Sigmoid colon (tissue), 7 donors: ENCODE data around the gene LCP2. TPM values are rescaled to one million over a fixed set of nuclear protein-coding genes. Genes with fewer than 3 reads are reported as not detected.

ENCODE experiments used
- DNase-seq: peaks from one replicate; pipeline ENCODE4 v3.0.0-alpha.2; 2019
- H3K27ac ChIP-seq, 4 donors: fragments of 200-600 bp; sonication (generic); one replicate each; pipeline ENCODE4 v1.5.1; 2016 to 2019; ENCODE audit warnings: mild to moderate bottlenecking in 1 of 4
- H3K27me3 ChIP-seq, 3 donors: fragments of 200-600 bp; sonication (generic); one replicate each; pipeline ENCODE4 v1.5.1; 2019; ENCODE audit warnings: mild to moderate bottlenecking in 1 of 3
- H3K36me3 ChIP-seq, 4 donors: fragments of 200-600 bp; sonication (generic); one replicate each; pipeline ENCODE4 v1.5.1; 2016 to 2019
- H3K4me1 ChIP-seq, 4 donors: fragments of 200-600 bp; sonication (generic); one replicate each; pipeline ENCODE4 v1.5.1; 2017 to 2019
- H3K4me3 ChIP-seq, 4 donors: fragments of 200-600 bp; sonication (generic); one replicate each; pipeline ENCODE4 v1.5.1; 2017 to 2019; ENCODE audit warnings: mild to moderate bottlenecking in 2 of 4, moderate library complexity in 1 of 4
- H3K9me3 ChIP-seq, 4 donors: fragments of 200-600 bp in 3 of 4; sonication (generic) in 3 of 4; one replicate each; pipeline versions ENCODE4 v1.5.1 to v1.6.1; 2013 to 2019
- EP300 ChIP-seq, 4 donors: sonication (generic); formaldehyde crosslinking; IDR thresholded peaks; one replicate each; pipeline ENCODE4 v1.6.1; 2017; ENCODE audit warnings: antibody characterized with exemption in 4 of 4
- POLR2A ChIP-seq, 2 donors: fragments of 450-650 bp; IDR thresholded peaks; one replicate each; pipeline ENCODE4 v1.6.1; 2016; ENCODE audit warnings: antibody characterized with exemption in 2 of 2, mild to moderate bottlenecking in 2 of 2, moderate library complexity in 2 of 2
- POLR2AphosphoS5 ChIP-seq, 4 donors: sonication (generic); formaldehyde crosslinking; IDR thresholded peaks; one replicate each; pipeline ENCODE4 v1.6.1; 2017; ENCODE audit warnings: antibody characterized with exemption in 4 of 4
- WGBS, 2 donors: extraction: QIAGEN DNeasy Blood & Tissue Kit; methylation state at CpG; one replicate each; pipeline ENCODE4 v1.1.7; 2013; 5-methylcytosine and 5-hydroxymethylcytosine counted together
- intact Hi-C: fragments of 100-400 bp; cut with DNase I; formaldehyde crosslinking; loops from one replicate; pipeline ENCODE4 v1.15.1; 2023
- polyA plus RNA-seq, 3 donors: library from polyadenylated mRNA; stranded (reverse); fragments of 200-250 nt; gene quantifications; one replicate each; pipeline ENCODE4 v1.2.3, GENCODE V29; 2013
- total RNA-seq, 4 donors: library from RNA; depleted of rRNA; stranded (reverse); fragments of >200 nt; gene quantifications; one replicate each; pipeline ENCODE4 v1.1.0, GENCODE V29; 2016
- TF ChIP-seq, protein P1 (sequence below), 4 experiments: fragments of 450-650 bp in 3 of 4; fragments of 200-600 bp in 1 of 4; IDR thresholded peaks; one replicate each; pipeline ENCODE4 v1.5.1; 2016 to 2019; ENCODE audit warnings: antibody characterized with exemption in 4 of 4, mild to moderate bottlenecking in 3 of 4, moderate library complexity in 2 of 4
- donor health status: healthy with polysubstance abuse.
- donor health status: Bipolar disorder and iron deficiency.
- donor health status: healthy.

The LCP2 gene
- total and polyA plus RNA-seq, 7 donors, result 5.4 to 22.3 (median 12.2) TPM

DNA sequence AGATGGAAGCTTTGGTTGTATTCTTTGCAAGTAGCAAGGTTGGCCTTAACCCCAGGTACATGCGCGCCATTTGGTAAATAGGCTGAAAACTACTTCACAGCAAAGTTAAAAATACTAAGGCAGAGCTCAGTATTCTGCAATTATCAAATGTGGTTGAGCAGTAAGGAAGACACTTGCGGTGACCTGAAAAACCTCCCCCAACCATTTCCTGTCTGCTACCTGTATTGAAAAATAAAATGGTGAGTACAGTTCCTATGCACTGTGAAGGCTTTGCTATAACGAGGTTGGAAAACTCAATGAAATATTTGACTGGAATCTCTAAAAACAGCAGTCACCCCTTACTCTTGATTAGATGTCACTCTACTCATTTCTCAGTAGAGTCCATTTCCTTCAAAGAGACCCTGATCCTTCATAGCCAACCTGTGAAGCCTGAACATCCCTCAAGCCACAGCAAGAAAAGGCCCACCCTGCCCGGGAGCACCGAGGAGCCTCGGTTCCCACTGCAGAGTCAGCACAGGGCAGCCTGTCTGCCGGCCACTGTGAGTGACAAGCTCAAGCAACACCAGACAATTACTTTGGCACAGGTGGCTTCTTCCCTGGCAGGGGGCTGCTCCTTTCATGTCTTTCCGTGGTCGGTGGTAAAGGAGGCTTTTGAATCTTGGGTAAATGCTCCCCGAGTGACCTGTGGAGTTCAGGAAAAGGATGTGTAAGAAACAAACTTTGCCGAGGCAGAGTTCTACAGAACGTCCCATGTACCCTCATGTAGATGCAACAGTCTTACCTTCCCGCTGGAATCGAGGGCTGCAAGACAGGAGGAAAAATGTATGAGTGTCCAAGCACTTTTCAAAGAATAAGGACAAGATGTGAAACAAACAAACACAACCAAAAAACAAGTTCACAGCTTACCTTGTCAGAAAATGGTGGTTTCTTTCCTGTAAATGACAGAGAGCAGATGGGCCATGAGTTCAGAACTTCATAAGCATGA is 35.2 kb downstream of the LCP2 start:
- Histone ChIP-seq H3K27me3 (peaks cover 0 to 5% (median 0%) of the 10 kb centered on the region in 3 donors), H3K27ac (no peak overlapping the region), H3K36me3 (no peaks in the 10 kb centered on the region), H3K9me3 (no peaks in the 10 kb centered on the region), H3K4me1 (no peaks in the 10 kb centered on the region), H3K4me3 (no peak overlapping the region)
- DNase-seq, result no peak
- intact Hi-C loops, result no loop called here
- TF ChIP-seq EP300 (IDR thresholded peaks at IDR 0.05) (no peak), POLR2AphosphoS5 (IDR thresholded peaks at IDR 0.05) (no peak), POLR2A (IDR thresholded peaks at IDR 0.05) (no peak)
- TF ChIP-seq, protein P1, sequence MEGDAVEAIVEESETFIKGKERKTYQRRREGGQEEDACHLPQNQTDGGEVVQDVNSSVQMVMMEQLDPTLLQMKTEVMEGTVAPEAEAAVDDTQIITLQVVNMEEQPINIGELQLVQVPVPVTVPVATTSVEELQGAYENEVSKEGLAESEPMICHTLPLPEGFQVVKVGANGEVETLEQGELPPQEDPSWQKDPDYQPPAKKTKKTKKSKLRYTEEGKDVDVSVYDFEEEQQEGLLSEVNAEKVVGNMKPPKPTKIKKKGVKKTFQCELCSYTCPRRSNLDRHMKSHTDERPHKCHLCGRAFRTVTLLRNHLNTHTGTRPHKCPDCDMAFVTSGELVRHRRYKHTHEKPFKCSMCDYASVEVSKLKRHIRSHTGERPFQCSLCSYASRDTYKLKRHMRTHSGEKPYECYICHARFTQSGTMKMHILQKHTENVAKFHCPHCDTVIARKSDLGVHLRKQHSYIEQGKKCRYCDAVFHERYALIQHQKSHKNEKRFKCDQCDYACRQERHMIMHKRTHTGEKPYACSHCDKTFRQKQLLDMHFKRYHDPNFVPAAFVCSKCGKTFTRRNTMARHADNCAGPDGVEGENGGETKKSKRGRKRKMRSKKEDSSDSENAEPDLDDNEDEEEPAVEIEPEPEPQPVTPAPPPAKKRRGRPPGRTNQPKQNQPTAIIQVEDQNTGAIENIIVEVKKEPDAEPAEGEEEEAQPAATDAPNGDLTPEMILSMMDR (IDR thresholded peaks at IDR 0.05), result no peak
- WGBS, 2 donors, result 69 to 73% methylated on average over 15 of the region's 15 CpGs

DNA sequence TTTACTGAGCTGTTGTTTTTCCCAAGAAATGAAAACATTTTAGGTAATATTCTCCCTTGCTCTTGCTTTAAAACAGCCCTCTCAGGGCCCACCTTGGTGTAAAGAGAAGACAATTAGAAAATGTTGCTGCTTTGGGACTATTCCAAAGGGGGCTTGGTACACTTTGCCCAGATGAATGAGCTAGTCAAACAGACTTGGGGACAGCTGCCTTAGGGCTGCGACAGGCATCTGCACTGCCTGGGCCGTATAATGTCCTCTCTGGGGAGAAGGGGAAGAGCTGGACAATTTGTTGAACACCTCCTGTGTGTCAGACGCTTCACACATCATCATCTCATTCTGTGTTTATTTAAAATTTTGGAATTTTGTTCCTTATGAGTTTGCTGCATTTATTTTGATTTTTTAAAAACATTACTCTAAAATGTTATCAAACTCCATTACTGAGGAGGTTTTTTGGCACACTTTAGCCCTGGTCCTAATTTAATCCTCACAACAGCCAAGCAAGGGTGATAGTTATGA is 36.0 kb downstream of the LCP2 start:
- 62 to 89% methylated on average over 3 of the region's 3 CpGs for WGBS, 2 donors
- Histone ChIP-seq H3K36me3 (no peaks in the 10 kb centered on the region), H3K27ac (no peak overlapping the region), H3K9me3 (no peaks in the 10 kb centered on the region), H3K4me1 (no peaks in the 10 kb centered on the region), H3K27me3 (no peaks in the 10 kb centered on the region), H3K4me3 (no peak overlapping the region)
- TF ChIP-seq POLR2A (IDR thresholded peaks at IDR 0.05) (no peak), POLR2AphosphoS5 (IDR thresholded peaks at IDR 0.05) (no peak), EP300 (IDR thresholded peaks at IDR 0.05) (no peak)
- TF ChIP-seq, protein P1 (IDR thresholded peaks at IDR 0.05), result no peak
- DNase-seq, result no peak
- intact Hi-C loops, result no loop called here

GRCh38 chr5:170257370-170257769 is 40.2 kb downstream of the LCP2 start:
- intact Hi-C loops, result no loop called here
- no peak for DNase-seq
- Histone ChIP-seq H3K27ac (no peak overlapping the region), H3K4me3 (no peak overlapping the region), H3K9me3 (no peaks in the 10 kb centered on the region), H3K27me3 (no peaks in the 10 kb centered on the region), H3K36me3 (no peaks in the 10 kb centered on the region), H3K4me1 (no peaks in the 10 kb centered on the region)
- TF ChIP-seq POLR2A (IDR thresholded peaks at IDR 0.05), result no peak
- TF ChIP-seq, protein P1 (IDR thresholded peaks at IDR 0.05), result no peak
- TF ChIP-seq POLR2AphosphoS5 (IDR thresholded peaks at IDR 0.05), result no peak
- TF ChIP-seq EP300 (IDR thresholded peaks at IDR 0.05), result no peak
- WGBS, 2 donors, result 89 to 91% methylated on average over 4 of the region's 4 CpGs

- H3K9me3 ChIP-seq, result no peaks in the 10 kb centered on the region
- H3K4me3 ChIP-seq, result no peak overlapping the region
- intact Hi-C loops, result no loop called here
- H3K36me3 ChIP-seq, result no peaks in the 10 kb centered on the region
- no peak overlapping the region for H3K27ac ChIP-seq
- no peaks in the 10 kb centered on the region for H3K4me1 ChIP-seq
- H3K27me3 ChIP-seq, result no peaks in the 10 kb centered on the region
- 85 to 88% methylated on average over 1 of the region's 1 CpG for WGBS, 2 donors
- DNase-seq, result no peak
- TF ChIP-seq, protein P1 (IDR thresholded peaks at IDR 0.05), result no peak
- TF ChIP-seq POLR2AphosphoS5 (IDR thresholded peaks at IDR 0.05) (no peak), POLR2A (IDR thresholded peaks at IDR 0.05) (no peak), EP300 (IDR thresholded peaks at IDR 0.05) (no peak)
Observed at GRCh38 chr5:170256571-170256970, 41.0 kb downstream of the LCP2 start.
